GM23248 (cell line): ENCODE results near the gene KRT71.

ENCODE experiments used
- EZH2 ChIP-seq: fragments of 200-600 bp; sonication (generic); IDR thresholded peaks from 2 replicates; pipeline ENCODE4 v1.6.1; 2018; ENCODE audit warnings: antibody characterized with exemption, mild to moderate bottlenecking; ENCODE audit not compliant: insufficient read depth, poor library complexity, severe bottlenecking
- EZH2phosphoT487 ChIP-seq: fragments of 200-600 bp; sonication (generic); IDR thresholded peaks from 2 replicates; pipeline ENCODE4 v1.6.1; 2018; ENCODE audit warnings: antibody characterized with exemption, moderate library complexity, mild to moderate bottlenecking, low read depth; ENCODE audit not compliant: insufficient read depth

DNA sequence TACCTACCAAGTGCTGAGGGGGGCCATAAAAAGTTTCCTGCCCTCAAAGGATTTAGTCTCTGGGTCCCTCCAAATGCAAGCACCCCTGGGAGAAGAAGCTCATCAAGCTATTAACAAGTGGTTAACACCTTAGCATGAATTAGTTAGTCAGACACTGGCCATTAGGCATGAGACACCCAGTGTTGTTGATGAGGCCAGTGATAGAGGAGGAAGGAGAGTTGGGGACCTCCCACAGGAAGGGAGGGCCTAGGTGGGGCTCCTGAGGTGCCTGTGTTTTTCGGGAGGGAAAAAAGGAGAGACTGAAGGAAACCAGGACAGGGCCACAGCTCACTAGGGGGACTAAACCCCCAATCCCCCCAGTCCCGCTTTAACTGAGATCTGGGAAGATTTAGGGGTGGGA lies 4.5 kb upstream of the KRT71 start:
- TF ChIP-seq EZH2: no peak
- TF ChIP-seq EZH2phosphoT487: no peak
